ENCODE results near the gene PIAS4. TPM values are rescaled to one million over a fixed set of nuclear protein-coding genes. Genes with fewer than 3 reads are reported as not detected.
"Not testable (repeated sequence)": the region's sequence is repeated elsewhere in the genome, so short reads cannot be mapped to it uniquely, and the experiment has no call there.

The PIAS4 gene, protein sequence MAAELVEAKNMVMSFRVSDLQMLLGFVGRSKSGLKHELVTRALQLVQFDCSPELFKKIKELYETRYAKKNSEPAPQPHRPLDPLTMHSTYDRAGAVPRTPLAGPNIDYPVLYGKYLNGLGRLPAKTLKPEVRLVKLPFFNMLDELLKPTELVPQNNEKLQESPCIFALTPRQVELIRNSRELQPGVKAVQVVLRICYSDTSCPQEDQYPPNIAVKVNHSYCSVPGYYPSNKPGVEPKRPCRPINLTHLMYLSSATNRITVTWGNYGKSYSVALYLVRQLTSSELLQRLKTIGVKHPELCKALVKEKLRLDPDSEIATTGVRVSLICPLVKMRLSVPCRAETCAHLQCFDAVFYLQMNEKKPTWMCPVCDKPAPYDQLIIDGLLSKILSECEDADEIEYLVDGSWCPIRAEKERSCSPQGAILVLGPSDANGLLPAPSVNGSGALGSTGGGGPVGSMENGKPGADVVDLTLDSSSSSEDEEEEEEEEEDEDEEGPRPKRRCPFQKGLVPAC
- 32.2 and 33.2 TPM in 2 replicates for total RNA-seq

DNA sequence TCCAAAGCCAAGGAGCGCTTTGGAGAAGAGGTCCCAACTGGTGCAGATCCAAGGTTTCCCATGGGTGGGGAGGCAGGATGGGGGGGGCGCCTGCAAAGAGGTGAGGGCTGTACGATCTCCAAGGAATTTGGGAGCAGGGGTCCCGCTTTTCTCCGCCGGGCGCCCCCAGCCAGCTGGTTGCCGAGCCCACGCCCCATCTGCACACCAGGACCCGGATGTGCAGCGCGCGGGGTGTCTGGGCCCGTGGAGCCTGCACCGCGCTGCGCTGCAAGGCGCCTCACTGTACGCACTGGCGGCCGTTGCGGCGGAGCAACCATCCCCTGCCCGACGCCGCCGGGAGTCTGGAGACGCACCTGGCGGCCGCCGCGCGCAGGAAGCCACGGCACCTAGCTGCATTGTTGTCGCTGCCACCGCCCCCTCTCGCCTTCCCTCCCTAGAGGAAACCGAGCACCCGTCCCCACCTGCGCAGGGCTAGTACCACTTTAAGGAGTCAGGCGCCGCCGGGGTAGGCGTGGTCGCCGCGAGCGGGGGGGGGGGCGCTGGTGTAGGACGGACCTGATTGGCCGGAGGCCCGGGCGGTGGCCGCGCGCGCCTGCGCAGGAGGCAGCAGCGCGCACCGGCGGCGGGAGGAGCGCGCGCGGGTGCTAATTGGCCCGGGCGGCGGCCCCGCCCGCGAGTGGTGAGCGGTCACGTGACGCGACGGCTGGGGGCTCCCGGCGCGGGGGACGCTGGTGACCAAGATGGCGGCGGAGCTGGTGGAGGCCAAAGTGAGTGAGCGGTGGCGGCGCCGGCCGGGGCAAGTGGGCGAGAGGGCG, at the start of gene PIAS4:
Gene PIAS4, plus strand, starts transcription at position 716 of the 815 bp plus-strand sequence. Its CDS starts 25 bp downstream, at position 741.
- Mint-ChIP-seq H3K9me3 (no peaks in the 10 kb centered on the region), H3K27ac (peak within 1 kb of the TSS; percentile 90), H3K4me1 (peaks cover 16% of the 10 kb centered on the region), H3K27me3 (no peaks in the 10 kb centered on the region), H3K4me3 (peak within 1 kb of the TSS; percentile 90), H3K36me3 (ENCODE audit: low read depth) (peaks cover 8% of the 10 kb centered on the region)
- DNase-seq: peak; percentile 98
- intact Hi-C loops (cut with micrococcal nuclease): loop anchor here (1.0 to 10.0 kb wide), 6 partner anchors 17 to 240 kb away; partner anchors contain the start of genes EEF2, YJU2 and ZBTB7A

- H3K27me3 Mint-ChIP-seq: no peaks in the 10 kb centered on the region
- no peak overlapping the region for H3K4me3 Mint-ChIP-seq
- H3K9me3 Mint-ChIP-seq: no peaks in the 10 kb centered on the region
- H3K4me1 Mint-ChIP-seq: no peaks in the 10 kb centered on the region
- H3K27ac Mint-ChIP-seq: no peak overlapping the region
- intact Hi-C loops (cut with micrococcal nuclease): no loop called here
- DNase-seq: no peak
- H3K36me3 Mint-ChIP-seq (ENCODE audit: low read depth): peaks cover 14% of the 10 kb centered on the region
These were observed 48.4 kb upstream of the PIAS4 start for GRCh38 chr19:3958836-3959765.

DNA sequence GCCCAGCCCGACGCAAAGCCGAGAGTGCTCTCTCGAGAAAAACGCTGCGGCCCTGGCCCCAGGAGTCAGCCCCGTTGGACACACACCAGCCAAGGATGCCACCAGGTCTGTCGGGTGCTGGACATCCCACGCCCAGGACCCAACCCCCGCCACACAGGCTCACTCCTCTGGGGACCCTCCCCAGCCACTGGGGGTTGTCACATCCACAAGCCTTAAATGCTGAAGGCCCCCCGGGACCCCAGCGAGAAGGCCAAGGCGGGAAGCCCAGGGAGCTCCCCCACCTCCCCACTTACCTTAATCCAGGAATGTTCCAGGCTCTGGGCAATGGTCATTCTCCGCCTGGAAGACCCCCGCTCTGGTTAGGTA, 47.8 kb upstream of the PIAS4 start:
- Mint-ChIP-seq H3K9me3 (no peaks in the 10 kb centered on the region), H3K36me3 (ENCODE audit: low read depth) (peaks cover 17% of the 10 kb centered on the region), H3K4me1 (no peaks in the 10 kb centered on the region), H3K4me3 (no peak overlapping the region), H3K27ac (no peak overlapping the region), H3K27me3 (no peaks in the 10 kb centered on the region)
- no peak for DNase-seq
- intact Hi-C loops (cut with micrococcal nuclease): no loop called here

- no peak overlapping the region for H3K4me3 Mint-ChIP-seq
- H3K9me3 Mint-ChIP-seq: no peaks in the 10 kb centered on the region
- no peaks in the 10 kb centered on the region for H3K4me1 Mint-ChIP-seq
- no peak overlapping the region for H3K27ac Mint-ChIP-seq
- intact Hi-C loops (cut with micrococcal nuclease): no loop called here
- no peaks in the 10 kb centered on the region for H3K27me3 Mint-ChIP-seq
- peaks cover 24% of the 10 kb centered on the region for H3K36me3 Mint-ChIP-seq (ENCODE audit: low read depth)
- no peak for DNase-seq
These were observed 46.5 kb upstream of the PIAS4 start for GRCh38 chr19:3961007-3961406.

DNA sequence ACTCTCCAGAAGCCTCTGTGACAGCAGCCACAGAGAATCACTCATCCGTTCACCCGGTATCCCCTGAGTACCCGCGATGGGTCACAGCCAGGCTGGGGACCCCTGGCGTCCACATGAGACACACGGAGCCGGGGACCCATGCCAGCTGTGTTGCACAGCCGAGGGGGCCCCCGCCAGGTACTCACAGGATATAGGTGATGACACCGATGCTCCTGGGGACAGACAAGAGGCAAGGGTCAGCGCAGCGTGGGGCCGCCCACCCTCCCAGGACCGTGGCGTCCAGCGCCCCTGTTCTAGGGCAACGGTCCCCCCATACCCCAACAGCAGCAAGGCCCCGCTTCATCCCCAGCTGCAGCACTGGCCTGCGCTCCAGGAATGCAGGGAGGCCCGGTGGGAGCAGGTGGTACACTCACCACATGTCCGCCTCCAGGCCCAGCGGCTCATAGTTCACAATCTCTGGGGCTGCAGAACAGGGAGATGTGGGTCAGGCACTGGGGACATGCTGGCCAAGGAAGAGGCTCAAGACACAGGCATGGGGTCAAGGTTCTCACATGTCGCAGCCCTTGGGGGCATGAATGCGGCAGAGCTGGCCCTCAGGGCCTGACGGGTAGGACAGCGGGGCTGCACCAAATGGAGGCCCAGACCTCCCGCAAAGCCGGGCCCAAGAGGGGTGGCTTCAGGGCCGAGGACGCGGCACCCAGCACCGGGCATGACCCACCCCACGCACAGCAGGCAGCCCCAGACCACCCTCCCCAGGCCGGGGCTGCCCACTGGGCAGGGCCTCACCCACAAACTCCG, 43.9 kb upstream of the PIAS4 start:
- Mint-ChIP-seq H3K9me3 (no peaks in the 10 kb centered on the region), H3K4me3 (no peak overlapping the region), H3K27ac (no peak overlapping the region), H3K27me3 (no peaks in the 10 kb centered on the region), H3K4me1 (no peaks in the 10 kb centered on the region), H3K36me3 (ENCODE audit: low read depth) (peaks cover 26% of the 10 kb centered on the region)
- no peak for DNase-seq
- intact Hi-C loops (cut with micrococcal nuclease): no loop called here

DNA sequence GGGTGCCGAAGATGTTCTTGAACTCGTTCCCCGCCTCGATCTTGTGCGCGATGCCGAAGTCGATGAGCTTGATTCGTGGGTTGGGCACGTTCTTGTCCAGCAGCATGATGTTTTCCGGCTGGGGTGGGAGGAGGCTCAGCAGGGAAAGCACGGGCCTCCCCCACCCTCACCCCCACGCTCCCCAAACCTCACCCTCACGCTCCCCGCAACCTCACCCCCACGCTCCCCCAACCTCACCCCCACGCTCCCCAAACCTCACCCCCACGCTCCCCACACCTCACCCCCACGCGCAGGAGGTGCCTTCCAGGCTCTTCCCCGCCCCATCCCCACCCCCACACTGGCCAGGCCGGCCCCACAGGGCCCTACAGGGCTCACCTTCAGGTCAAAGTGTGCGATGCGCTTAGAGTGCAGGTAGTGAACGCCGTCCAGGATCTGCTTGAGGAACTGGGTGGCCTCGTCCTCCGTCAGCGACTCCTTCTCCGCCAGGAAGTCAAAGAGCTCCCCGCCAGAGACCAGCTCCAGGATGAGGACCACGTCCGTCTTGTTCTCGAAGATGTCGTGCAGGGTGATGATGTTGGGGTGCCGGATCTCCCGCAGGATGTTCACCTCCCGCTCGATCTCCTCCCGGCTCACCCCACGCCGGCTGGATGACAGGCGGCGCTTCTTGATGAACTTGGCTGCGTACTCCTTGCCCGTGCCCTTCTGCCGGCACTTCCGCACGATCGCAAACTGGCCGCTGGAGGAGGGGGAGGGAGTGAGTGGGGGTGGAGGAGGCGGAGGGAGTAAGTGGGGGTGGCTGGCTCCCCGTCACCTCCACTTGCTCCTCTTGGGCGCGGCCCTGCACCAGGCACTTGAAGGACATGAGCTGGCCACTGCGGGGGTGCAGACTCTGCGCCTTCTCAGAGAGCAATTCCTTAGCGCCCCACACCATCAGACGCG, 43.0 kb upstream of the PIAS4 start:
- H3K4me3 Mint-ChIP-seq: no peak overlapping the region
- H3K9me3 Mint-ChIP-seq: no peaks in the 10 kb centered on the region
- no peaks in the 10 kb centered on the region for H3K27me3 Mint-ChIP-seq
- intact Hi-C loops (cut with micrococcal nuclease): no loop called here
- peaks cover 33% of the 10 kb centered on the region for H3K36me3 Mint-ChIP-seq (ENCODE audit: low read depth)
- no peak for DNase-seq
- H3K4me1 Mint-ChIP-seq: peaks cover 6% of the 10 kb centered on the region
- H3K27ac Mint-ChIP-seq: no peak overlapping the region

DNA sequence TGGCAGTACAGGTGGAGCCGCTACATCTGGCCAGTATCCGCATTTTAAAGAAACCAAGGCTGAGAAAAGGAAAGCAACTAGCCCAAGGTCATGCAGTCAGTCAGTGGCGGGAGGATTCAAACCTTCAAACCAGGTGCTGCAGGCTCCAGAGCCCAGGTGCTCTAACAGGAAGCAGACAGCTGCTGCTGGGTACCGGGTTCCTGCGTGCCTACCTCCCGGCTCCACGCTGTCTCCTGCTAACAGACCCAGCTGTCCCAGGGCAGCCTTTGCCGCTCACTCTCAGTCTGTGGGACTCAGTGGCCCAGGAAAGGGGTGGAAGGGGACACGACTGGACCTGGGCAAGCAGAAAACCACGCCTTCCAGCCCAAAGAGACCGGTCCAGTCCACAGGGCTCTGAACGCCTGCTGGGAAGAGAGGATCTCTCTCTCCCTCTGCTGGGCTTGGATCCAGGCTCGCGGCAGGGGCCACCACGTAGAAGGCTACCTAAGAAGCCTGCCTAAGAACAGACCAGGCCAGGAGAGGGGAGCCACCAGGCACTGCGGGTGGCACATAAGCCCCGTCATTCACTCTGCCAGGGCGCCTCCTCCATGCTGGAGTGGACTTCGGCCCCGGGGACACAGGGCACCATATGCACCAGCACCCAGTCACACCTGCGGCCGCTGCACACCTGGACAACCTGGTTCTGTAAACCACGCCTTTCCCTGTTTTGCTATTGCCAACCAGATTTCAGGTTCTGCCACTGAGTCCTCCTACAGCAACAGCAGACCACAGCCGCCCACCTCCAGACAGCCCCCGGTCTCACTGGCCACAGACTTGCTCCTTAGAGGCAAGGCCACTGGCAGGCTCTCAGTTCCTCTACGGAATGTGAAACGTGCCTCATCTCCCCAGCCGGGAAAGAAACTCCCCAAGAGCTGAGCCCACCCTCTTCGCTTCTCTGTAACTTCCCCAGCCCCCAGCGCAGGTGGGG, 41.2 kb upstream of the PIAS4 start:
- Mint-ChIP-seq H3K36me3 (ENCODE audit: low read depth) (peaks cover 37% of the 10 kb centered on the region), H3K9me3 (no peaks in the 10 kb centered on the region), H3K4me3 (no peak overlapping the region), H3K27ac (no peak overlapping the region), H3K4me1 (peaks cover 19% of the 10 kb centered on the region), H3K27me3 (no peaks in the 10 kb centered on the region)
- no peak for DNase-seq
- intact Hi-C loops (cut with micrococcal nuclease): no loop called here

DNA sequence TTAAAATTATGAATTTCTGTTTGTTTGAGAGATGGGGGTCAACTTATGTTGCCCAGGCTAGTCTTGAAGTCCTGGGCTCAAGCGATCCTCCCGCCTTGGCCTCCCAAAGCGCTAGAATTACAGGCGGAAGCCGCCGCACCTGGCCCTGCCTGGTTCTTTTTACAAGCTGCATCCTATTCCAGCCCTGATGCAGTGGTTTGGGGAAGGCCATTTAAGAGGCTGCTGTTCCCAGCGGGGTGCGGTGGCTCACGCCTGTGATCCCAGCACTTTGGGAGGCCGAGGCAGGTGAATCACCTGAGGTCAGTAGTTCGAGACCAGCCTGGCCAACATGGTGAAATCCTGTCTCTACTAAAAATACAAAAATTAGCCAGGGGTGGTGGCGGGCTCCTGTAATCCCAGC, 39.6 kb upstream of the PIAS4 start:
- H3K27ac Mint-ChIP-seq; H3K4me3 Mint-ChIP-seq; H3K27me3 Mint-ChIP-seq; intact Hi-C loops (cut with micrococcal nuclease); DNase-seq; H3K9me3 Mint-ChIP-seq: not testable (repeated sequence)
- Mint-ChIP-seq H3K36me3 (ENCODE audit: low read depth) (peaks cover 35% of the 10 kb centered on the region), H3K4me1 (peaks cover 20% of the 10 kb centered on the region)

GRCh38 chr19:3968556-3969434, 38.7 kb upstream of the PIAS4 start:
- Mint-ChIP-seq H3K27ac (no peak overlapping the region), H3K36me3 (ENCODE audit: low read depth) (peaks cover 30% of the 10 kb centered on the region), H3K4me1 (peaks cover 20% of the 10 kb centered on the region), H3K27me3 (no peaks in the 10 kb centered on the region), H3K9me3 (no peaks in the 10 kb centered on the region), H3K4me3 (peak overlapping the region; percentile 94)
- DNase-seq: peak; percentile 60
- intact Hi-C loops (cut with micrococcal nuclease): no loop called here

GRCh38 chr19:3969435-3970312, 37.9 kb upstream of the PIAS4 start:
- Mint-ChIP-seq H3K4me3 (peak overlapping the region; percentile 94), H3K4me1 (peaks cover 20% of the 10 kb centered on the region), H3K27me3 (no peaks in the 10 kb centered on the region), H3K9me3 (no peaks in the 10 kb centered on the region), H3K27ac (peak overlapping the region; percentile 83), H3K36me3 (ENCODE audit: low read depth) (peaks cover 27% of the 10 kb centered on the region)
- intact Hi-C loops (cut with micrococcal nuclease): loop anchor here (2.0 kb wide), 1 partner anchor 15 kb away; the partner anchor contains the start of gene EEF2
- peak; percentile 59 for DNase-seq

Measured in activated CD4-positive, alpha-beta T cell treated with anti-CD3 and anti-CD28 coated beads, Interleukin-2, amount 10 ng/mL, durations not matched to agents 24 days and 14 days (primary cell).